K562 (cell line): ENCODE data around the gene MAN2A1. TPM values are rescaled to one million over a fixed set of nuclear protein-coding genes. Genes with fewer than 3 reads are reported as not detected.

ENCODE experiments used
- CEBPG ChIP-seq, 3 experiments: fragments of 200-800 bp in 1 of 3; sonication (Bioruptor generic) in 1 of 3; sonication (generic) in 1 of 3; formaldehyde crosslinking in 1 of 3; IDR thresholded peaks in 2 of 3; conservative IDR thresholded peaks in 1 of 3; 2 replicates each; pipeline versions ENCODE4 v1.6.1 to v1.8.0; 2016 to 2022; ENCODE audit warnings: missing compliant biosample characterization in 2 of 3, missing genetic modification characterization in 2 of 3, mild to moderate bottlenecking in 1 of 3, missing genetic modification reagents in 1 of 3
- EHMT2 ChIP-seq: fragments of 450-650 bp; IDR thresholded peaks from 2 replicates; pipeline ENCODE4 v1.6.1; 2018; ENCODE audit warnings: antibody characterized with exemption
- EP300 ChIP-seq: IDR thresholded peaks from 2 replicates; pipeline ENCODE4 v1.6.1; 2012; ENCODE audit warnings: low read length, improper control_type of control experiment
- FOSL1 ChIP-seq: fragments of 200-800 bp; sonication (Bioruptor generic); conservative IDR thresholded peaks from 2 replicates; pipeline ENCODE4 v1.6.1; 2016; ENCODE audit warnings: missing genetic modification characterization, missing compliant biosample characterization
- GABPB1 ChIP-seq: sonication (generic); formaldehyde crosslinking; IDR thresholded peaks from 2 replicates; pipeline ENCODE4 v1.8.0; 2022; ENCODE audit warnings: mild to moderate bottlenecking, missing genetic modification reagents
- HNRNPK ChIP-seq: fragments of 200-400 bp; formaldehyde crosslinking; IDR thresholded peaks from one replicate; pipeline ENCODE4 v1.6.1; 2018; ENCODE audit warnings: mild to moderate bottlenecking, low read depth, low read length; ENCODE audit not compliant: poor library complexity, severe bottlenecking
- KLF10 ChIP-seq: fragments of 250-450 bp; sonication (Bioruptor Pico); IDR thresholded peaks from 2 replicates; pipeline ENCODE4 v1.6.1; 2021; ENCODE audit warnings: matching md5 sums
- POLR2A ChIP-seq: fragments of 450-650 bp; conservative IDR thresholded peaks from 2 replicates; pipeline ENCODE4 v1.6.1; 2016
- POLR2H ChIP-seq: IDR thresholded peaks from 2 replicates; pipeline ENCODE4 v1.6.1; 2016; ENCODE audit warnings: missing genetic modification characterization, low read depth, mild to moderate bottlenecking, control low read depth, missing compliant biosample characterization, moderate library complexity
- polyA plus RNA-seq, 8 experiments: library from polyadenylated mRNA; depleted of rRNA in 4 of 8; stranded (reverse) in 5 of 8; unstranded in 3 of 8; fragments of >200 nt; fragmentation: Nextera tagmentation in 2 of 8; fragmentation: Illumina TruSeq in 1 of 8; extraction: Ambion mirVana in 2 of 8; extraction: Trizol in 1 of 8; gene quantifications; 2 replicates each; pipeline versions ENCODE4 v1.2.1 to v1.2.3, GENCODE V29; 2011 to 2014; ENCODE audit warnings: inconsistent platforms in 1 of 8, missing spikeins in 1 of 8
- total RNA-seq, 7 experiments: library from RNA; depleted of rRNA in 6 of 7; stranded (reverse); fragments of >200 nt in 6 of 7; fragmentation: Illumina TruSeq in 2 of 7; extraction: Trizol in 2 of 7; gene quantifications; 2 replicates each; pipeline versions ENCODE4 v1.2.1 to v1.2.3, GENCODE V29; 2011 to 2021; ENCODE audit warnings: low replicate concordance in 1 of 7
- TF ChIP-seq, protein P1 (sequence below), 2 experiments: fragments of 450-650 bp; formaldehyde crosslinking in 1 of 2; IDR thresholded peaks; 2 replicates each; pipeline versions ENCODE4 v1.4.0 to v1.6.1; 2014 to 2020; ENCODE audit warnings: mild to moderate bottlenecking in 2 of 2, borderline replicate concordance in 1 of 2, low read depth in 1 of 2
- TF ChIP-seq, protein P2 (sequence below): fragments of 450-650 bp; IDR thresholded peaks from 2 replicates; pipeline ENCODE4 v1.6.1; 2017; ENCODE audit warnings: antibody characterized with exemption, mild to moderate bottlenecking

The MAN2A1 gene
- total and polyA plus RNA-seq, 9 of the 15 experiments (the other 6 are each of a cell fraction or from before 2014, with no cell fraction given), result 5.2 to 32.0 (median 19.8) TPM

DNA sequence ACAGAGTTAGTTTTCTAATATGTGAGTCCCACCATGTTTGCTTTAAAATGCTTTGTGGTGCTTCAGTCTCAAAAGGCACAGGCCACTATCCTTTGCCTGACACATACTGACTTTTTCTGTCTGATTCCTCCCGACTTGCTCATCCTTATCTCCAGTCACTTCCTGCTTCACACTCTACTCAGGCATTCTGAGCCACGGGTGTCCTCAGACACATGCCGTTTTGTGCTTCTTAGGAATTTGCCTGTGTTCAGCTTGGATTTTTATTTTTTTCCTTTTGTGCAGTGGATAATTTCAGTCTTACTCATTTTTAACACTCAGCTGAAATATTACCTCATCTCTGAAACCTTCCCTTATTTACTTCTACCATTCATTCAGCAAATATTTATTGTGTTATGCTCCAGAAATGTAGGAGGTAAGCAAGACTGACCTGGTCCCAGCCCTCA lies 54.1 kb downstream of the MAN2A1 start (continued):
- TF ChIP-seq CEBPG (CRISPR knock-in tag; IDR thresholded peaks at IDR 0.05) (no peak), CEBPG (tag; conservative IDR thresholded peaks at IDR 0.05 in 1 of 2, IDR thresholded peaks at IDR 0.05 in 1 of 2) (no peak), GABPB1 (no peak), EP300 (no peak; the same call in 1 of the 2 replicates), HNRNPK (no peak), EHMT2 (peak; percentile 66; the same call in 1 of the 2 replicates), FOSL1 (tag) (0 out of 2 replicates have a peak, but pooled peaks have one; percentile 43), POLR2A (0 out of 2 replicates have a peak, but pooled peaks have one; percentile 30), POLR2H (tag) (no peak), KLF10 (no peak)
- TF ChIP-seq, protein P1, sequence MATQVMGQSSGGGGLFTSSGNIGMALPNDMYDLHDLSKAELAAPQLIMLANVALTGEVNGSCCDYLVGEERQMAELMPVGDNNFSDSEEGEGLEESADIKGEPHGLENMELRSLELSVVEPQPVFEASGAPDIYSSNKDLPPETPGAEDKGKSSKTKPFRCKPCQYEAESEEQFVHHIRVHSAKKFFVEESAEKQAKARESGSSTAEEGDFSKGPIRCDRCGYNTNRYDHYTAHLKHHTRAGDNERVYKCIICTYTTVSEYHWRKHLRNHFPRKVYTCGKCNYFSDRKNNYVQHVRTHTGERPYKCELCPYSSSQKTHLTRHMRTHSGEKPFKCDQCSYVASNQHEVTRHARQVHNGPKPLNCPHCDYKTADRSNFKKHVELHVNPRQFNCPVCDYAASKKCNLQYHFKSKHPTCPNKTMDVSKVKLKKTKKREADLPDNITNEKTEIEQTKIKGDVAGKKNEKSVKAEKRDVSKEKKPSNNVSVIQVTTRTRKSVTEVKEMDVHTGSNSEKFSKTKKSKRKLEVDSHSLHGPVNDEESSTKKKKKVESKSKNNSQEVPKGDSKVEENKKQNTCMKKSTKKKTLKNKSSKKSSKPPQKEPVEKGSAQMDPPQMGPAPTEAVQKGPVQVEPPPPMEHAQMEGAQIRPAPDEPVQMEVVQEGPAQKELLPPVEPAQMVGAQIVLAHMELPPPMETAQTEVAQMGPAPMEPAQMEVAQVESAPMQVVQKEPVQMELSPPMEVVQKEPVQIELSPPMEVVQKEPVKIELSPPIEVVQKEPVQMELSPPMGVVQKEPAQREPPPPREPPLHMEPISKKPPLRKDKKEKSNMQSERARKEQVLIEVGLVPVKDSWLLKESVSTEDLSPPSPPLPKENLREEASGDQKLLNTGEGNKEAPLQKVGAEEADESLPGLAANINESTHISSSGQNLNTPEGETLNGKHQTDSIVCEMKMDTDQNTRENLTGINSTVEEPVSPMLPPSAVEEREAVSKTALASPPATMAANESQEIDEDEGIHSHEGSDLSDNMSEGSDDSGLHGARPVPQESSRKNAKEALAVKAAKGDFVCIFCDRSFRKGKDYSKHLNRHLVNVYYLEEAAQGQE (IDR thresholded peaks at IDR 0.05; ENCODE audit: borderline replicate concordance), result 0 out of 2 replicates have a peak, but pooled peaks have one; percentile 4
- TF ChIP-seq, protein P1 (CRISPR knock-in tag; IDR thresholded peaks at IDR 0.05; ENCODE audit: low read depth), result no peak
- TF ChIP-seq, protein P2, sequence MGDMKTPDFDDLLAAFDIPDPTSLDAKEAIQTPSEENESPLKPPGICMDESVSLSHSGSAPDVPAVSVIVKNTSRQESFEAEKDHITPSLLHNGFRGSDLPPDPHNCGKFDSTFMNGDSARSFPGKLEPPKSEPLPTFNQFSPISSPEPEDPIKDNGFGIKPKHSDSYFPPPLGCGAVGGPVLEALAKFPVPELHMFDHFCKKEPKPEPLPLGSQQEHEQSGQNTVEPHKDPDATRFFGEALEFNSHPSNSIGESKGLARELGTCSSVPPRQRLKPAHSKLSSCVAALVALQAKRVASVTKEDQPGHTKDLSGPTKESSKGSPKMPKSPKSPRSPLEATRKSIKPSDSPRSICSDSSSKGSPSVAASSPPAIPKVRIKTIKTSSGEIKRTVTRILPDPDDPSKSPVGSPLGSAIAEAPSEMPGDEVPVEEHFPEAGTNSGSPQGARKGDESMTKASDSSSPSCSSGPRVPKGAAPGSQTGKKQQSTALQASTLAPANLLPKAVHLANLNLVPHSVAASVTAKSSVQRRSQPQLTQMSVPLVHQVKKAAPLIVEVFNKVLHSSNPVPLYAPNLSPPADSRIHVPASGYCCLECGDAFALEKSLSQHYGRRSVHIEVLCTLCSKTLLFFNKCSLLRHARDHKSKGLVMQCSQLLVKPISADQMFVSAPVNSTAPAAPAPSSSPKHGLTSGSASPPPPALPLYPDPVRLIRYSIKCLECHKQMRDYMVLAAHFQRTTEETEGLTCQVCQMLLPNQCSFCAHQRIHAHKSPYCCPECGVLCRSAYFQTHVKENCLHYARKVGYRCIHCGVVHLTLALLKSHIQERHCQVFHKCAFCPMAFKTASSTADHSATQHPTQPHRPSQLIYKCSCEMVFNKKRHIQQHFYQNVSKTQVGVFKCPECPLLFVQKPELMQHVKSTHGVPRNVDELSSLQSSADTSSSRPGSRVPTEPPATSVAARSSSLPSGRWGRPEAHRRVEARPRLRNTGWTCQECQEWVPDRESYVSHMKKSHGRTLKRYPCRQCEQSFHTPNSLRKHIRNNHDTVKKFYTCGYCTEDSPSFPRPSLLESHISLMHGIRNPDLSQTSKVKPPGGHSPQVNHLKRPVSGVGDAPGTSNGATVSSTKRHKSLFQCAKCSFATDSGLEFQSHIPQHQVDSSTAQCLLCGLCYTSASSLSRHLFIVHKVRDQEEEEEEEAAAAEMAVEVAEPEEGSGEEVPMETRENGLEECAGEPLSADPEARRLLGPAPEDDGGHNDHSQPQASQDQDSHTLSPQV, result peak; percentile 83
